HepG2 (cell line): ENCODE data around the gene LRIG1. TPM values are rescaled to one million over a fixed set of nuclear protein-coding genes. Genes with fewer than 3 reads are reported as not detected.

Experiments used
- FOSL1 ChIP-seq: sonication (generic); formaldehyde crosslinking; IDR thresholded peaks from 2 replicates; pipeline ENCODE4 v1.9.0; 2021; ENCODE audit warnings: missing genetic modification reagents, borderline replicate concordance
- FOXK1 ChIP-seq: sonication (generic); formaldehyde crosslinking; IDR thresholded peaks from 2 replicates; pipeline ENCODE4 v1.4.0; 2020; ENCODE audit warnings: low read depth, missing genetic modification reagents, borderline replicate concordance
- NFATC3 ChIP-seq: sonication (generic); formaldehyde crosslinking; IDR thresholded peaks from 2 replicates; pipeline ENCODE4 v1.5.1; 2020; ENCODE audit warnings: mild to moderate bottlenecking, missing genetic modification reagents
- NR2F2 ChIP-seq: IDR thresholded peaks from 2 replicates; pipeline ENCODE4 v1.6.1; 2012; ENCODE audit warnings: low read depth, inconsistent platforms, borderline replicate concordance
- PHF5A ChIP-seq: IDR thresholded peaks from one replicate; pipeline ENCODE4 v1.6.1; 2018; ENCODE audit warnings: low read depth, missing genetic modification reagents; ENCODE audit not compliant: unreplicated experiment
- POLR2G ChIP-seq: fragments of 200-400 bp; formaldehyde crosslinking; IDR thresholded peaks from 2 replicates; pipeline ENCODE4 v1.6.1; 2018; ENCODE audit warnings: mild to moderate bottlenecking, low read depth, low read length, moderate library complexity
- RAD21 ChIP-seq: fragments of 450-650 bp; formaldehyde crosslinking; IDR thresholded peaks from 2 replicates; pipeline ENCODE4 v1.5.0; 2020; ENCODE audit warnings: mild to moderate bottlenecking
- RBM39 ChIP-seq: fragments of 200-400 bp; formaldehyde crosslinking; IDR thresholded peaks from one replicate; pipeline ENCODE4 v1.6.1; 2018; ENCODE audit warnings: antibody characterized with exemption, mild to moderate bottlenecking, low read depth, low read length; ENCODE audit not compliant: poor library complexity, severe bottlenecking
- REXO4 ChIP-seq: sonication (generic); formaldehyde crosslinking; IDR thresholded peaks from 2 replicates; pipeline ENCODE4 v1.8.0; 2022; ENCODE audit warnings: missing genetic modification reagents, mild to moderate bottlenecking, borderline replicate concordance
- SMC3 ChIP-seq: IDR thresholded peaks from 2 replicates; pipeline ENCODE4 v1.6.1; 2011; ENCODE audit warnings: low read length, improper control_type of control experiment
- TAF1 ChIP-seq: sonication (generic); formaldehyde crosslinking; IDR thresholded peaks from 2 replicates; pipeline ENCODE4 v1.4.0; 2020; ENCODE audit warnings: missing genetic modification reagents
- ZNF446 ChIP-seq: sonication (generic); formaldehyde crosslinking; IDR thresholded peaks from 2 replicates; pipeline ENCODE4 v1.5.0; 2020; ENCODE audit warnings: mild to moderate bottlenecking, missing genetic modification reagents
- ZNF501 ChIP-seq: sonication (generic); formaldehyde crosslinking; IDR thresholded peaks from 2 replicates; pipeline ENCODE4 v1.5.1; 2020; ENCODE audit warnings: mild to moderate bottlenecking, moderate library complexity, missing genetic modification reagents
- polyA plus RNA-seq, 8 experiments: library from polyadenylated mRNA; depleted of rRNA in 3 of 8; stranded (reverse) in 7 of 8; unstranded in 1 of 8; fragments of >200 nt; fragmentation: Illumina TruSeq in 4 of 8; extraction: Trizol in 4 of 8; gene quantifications; 2 replicates each; pipeline versions ENCODE4 v1.2.1 to v1.2.3, GENCODE V29; 2011 to 2016; ENCODE audit warnings: low read depth in 4 of 8, missing spikeins in 1 of 8, mixed read lengths in 1 of 8; ENCODE audit not compliant: insufficient read depth in 1 of 8
- total RNA-seq, 5 experiments: library from RNA; depleted of rRNA; stranded (reverse); fragments of >200 nt; fragmentation: Illumina TruSeq; extraction: Trizol; gene quantifications; 2 replicates each; pipeline ENCODE4 v1.2.3, GENCODE V29; 2016; ENCODE audit warnings: low read depth in 1 of 5
- TF ChIP-seq, protein P1 (sequence below): sonication (generic); formaldehyde crosslinking; IDR thresholded peaks from 2 replicates; pipeline ENCODE4 v1.4.0; 2020; ENCODE audit warnings: missing genetic modification reagents
- TF ChIP-seq, protein P2 (sequence below): sonication (generic); formaldehyde crosslinking; IDR thresholded peaks from 2 replicates; pipeline ENCODE4 v1.8.1; 2022; ENCODE audit warnings: low read depth, mild to moderate bottlenecking, missing genetic modification reagents
- TF ChIP-seq, protein P3 (sequence below): IDR thresholded peaks from 2 replicates; pipeline ENCODE4 v1.6.1; 2016; ENCODE audit warnings: missing compliant biosample characterization, missing genetic modification reagents, borderline replicate concordance
- TF ChIP-seq, protein P4 (sequence below): conservative IDR thresholded peaks from 2 replicates; pipeline ENCODE4 v1.6.1; 2018; ENCODE audit warnings: missing genetic modification reagents
- TF ChIP-seq, protein P5 (sequence below): IDR thresholded peaks from 2 replicates; pipeline ENCODE4 v1.6.1; 2016; ENCODE audit warnings: low read depth, control low read depth
- TF ChIP-seq, protein P6 (sequence below): sonication (generic); formaldehyde crosslinking; IDR thresholded peaks from 2 replicates; pipeline ENCODE4 v1.8.0; 2022; ENCODE audit warnings: mild to moderate bottlenecking, missing genetic modification reagents, moderate library complexity

Gene LRIG1
- total and polyA plus RNA-seq, 2 of the 13 experiments (the other 11 are each of a cell fraction or from before 2014, with no cell fraction given): 17.8 to 24.8 TPM

DNA sequence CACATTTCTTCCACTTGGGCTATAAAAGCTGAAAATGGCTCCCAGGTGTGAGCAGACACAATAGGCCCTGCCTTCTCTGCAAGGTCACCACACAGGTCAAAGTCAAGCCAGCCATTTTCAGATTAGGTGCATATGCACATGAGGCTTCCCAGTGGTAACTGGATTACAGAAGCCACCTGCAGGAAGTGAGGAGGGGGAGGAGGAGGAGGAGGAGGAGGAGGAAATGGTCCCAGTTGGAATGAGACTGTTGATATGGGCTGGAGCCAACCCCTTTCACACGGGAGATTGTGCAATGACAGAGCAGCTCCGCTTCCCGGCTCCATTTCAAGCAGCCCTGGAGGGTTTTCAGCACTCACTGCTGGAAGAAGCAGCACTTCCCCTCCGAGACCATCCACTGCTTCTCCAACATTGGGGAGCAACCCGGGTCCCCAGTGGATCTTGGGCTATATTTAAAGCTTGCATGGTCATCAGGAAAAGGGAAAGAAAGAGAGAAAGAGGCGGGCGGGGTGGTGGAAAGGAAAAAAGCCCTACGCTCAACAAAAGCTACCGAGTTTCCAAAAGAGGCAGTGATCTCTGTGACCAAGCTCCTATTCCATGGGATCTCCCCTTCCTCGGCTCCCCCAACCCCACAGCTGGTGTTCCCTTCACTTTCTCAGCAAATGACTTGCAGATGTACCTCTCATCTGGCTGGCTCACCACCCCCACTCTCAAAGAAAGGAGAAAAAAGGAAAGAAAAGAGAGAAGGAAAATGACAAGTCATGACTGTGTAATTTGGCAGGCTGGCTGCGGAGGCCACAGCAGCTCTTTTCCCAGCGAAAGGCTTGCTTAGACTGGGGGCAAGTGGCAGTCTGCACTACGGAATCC lies 58.3 kb downstream of the LRIG1 start (continued):
- TF ChIP-seq, protein P1, sequence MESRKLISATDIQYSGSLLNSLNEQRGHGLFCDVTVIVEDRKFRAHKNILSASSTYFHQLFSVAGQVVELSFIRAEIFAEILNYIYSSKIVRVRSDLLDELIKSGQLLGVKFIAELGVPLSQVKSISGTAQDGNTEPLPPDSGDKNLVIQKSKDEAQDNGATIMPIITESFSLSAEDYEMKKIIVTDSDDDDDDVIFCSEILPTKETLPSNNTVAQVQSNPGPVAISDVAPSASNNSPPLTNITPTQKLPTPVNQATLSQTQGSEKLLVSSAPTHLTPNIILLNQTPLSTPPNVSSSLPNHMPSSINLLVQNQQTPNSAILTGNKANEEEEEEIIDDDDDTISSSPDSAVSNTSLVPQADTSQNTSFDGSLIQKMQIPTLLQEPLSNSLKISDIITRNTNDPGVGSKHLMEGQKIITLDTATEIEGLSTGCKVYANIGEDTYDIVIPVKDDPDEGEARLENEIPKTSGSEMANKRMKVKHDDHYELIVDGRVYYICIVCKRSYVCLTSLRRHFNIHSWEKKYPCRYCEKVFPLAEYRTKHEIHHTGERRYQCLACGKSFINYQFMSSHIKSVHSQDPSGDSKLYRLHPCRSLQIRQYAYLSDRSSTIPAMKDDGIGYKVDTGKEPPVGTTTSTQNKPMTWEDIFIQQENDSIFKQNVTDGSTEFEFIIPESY (CRISPR knock-in tag): no peak
- no peak for TF ChIP-seq ZNF446 (CRISPR knock-in tag)
- TF ChIP-seq, protein P2, sequence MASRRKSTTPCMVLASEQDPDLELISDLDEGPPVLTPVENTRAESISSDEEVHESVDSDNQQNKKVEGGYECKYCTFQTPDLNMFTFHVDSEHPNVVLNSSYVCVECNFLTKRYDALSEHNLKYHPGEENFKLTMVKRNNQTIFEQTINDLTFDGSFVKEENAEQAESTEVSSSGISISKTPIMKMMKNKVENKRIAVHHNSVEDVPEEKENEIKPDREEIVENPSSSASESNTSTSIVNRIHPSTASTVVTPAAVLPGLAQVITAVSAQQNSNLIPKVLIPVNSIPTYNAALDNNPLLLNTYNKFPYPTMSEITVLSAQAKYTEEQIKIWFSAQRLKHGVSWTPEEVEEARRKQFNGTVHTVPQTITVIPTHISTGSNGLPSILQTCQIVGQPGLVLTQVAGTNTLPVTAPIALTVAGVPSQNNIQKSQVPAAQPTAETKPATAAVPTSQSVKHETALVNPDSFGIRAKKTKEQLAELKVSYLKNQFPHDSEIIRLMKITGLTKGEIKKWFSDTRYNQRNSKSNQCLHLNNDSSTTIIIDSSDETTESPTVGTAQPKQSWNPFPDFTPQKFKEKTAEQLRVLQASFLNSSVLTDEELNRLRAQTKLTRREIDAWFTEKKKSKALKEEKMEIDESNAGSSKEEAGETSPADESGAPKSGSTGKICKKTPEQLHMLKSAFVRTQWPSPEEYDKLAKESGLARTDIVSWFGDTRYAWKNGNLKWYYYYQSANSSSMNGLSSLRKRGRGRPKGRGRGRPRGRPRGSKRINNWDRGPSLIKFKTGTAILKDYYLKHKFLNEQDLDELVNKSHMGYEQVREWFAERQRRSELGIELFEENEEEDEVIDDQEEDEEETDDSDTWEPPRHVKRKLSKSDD (CRISPR knock-in tag): no peak
- TF ChIP-seq FOXK1: no peak
- peak; percentile 49; the same call in 1 of the 2 replicates for TF ChIP-seq SMC3
- no peak for TF ChIP-seq ZNF501 (CRISPR knock-in tag)
- TF ChIP-seq TAF1 (CRISPR knock-in tag): no peak
- no peak for TF ChIP-seq NFATC3 (CRISPR knock-in tag)
- no peak for TF ChIP-seq FOSL1 (CRISPR knock-in tag)
- no peak for TF ChIP-seq POLR2G
- no peak for TF ChIP-seq PHF5A (CRISPR knock-in tag)
- no peak for TF ChIP-seq RAD21 (CRISPR knock-in tag)
- TF ChIP-seq, protein P3, sequence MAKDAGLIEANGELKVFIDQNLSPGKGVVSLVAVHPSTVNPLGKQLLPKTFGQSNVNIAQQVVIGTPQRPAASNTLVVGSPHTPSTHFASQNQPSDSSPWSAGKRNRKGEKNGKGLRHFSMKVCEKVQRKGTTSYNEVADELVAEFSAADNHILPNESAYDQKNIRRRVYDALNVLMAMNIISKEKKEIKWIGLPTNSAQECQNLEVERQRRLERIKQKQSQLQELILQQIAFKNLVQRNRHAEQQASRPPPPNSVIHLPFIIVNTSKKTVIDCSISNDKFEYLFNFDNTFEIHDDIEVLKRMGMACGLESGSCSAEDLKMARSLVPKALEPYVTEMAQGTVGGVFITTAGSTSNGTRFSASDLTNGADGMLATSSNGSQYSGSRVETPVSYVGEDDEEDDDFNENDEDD (CRISPR knock-in tag): 0 out of 2 replicates have a peak, but pooled peaks have one; percentile 10
- TF ChIP-seq, protein P4, sequence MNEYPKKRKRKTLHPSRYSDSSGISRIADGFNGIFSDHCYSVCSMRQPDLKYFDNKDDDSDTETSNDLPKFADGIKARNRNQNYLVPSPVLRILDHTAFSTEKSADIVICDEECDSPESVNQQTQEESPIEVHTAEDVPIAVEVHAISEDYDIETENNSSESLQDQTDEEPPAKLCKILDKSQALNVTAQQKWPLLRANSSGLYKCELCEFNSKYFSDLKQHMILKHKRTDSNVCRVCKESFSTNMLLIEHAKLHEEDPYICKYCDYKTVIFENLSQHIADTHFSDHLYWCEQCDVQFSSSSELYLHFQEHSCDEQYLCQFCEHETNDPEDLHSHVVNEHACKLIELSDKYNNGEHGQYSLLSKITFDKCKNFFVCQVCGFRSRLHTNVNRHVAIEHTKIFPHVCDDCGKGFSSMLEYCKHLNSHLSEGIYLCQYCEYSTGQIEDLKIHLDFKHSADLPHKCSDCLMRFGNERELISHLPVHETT (CRISPR knock-in tag): no peak
- TF ChIP-seq, protein P5, sequence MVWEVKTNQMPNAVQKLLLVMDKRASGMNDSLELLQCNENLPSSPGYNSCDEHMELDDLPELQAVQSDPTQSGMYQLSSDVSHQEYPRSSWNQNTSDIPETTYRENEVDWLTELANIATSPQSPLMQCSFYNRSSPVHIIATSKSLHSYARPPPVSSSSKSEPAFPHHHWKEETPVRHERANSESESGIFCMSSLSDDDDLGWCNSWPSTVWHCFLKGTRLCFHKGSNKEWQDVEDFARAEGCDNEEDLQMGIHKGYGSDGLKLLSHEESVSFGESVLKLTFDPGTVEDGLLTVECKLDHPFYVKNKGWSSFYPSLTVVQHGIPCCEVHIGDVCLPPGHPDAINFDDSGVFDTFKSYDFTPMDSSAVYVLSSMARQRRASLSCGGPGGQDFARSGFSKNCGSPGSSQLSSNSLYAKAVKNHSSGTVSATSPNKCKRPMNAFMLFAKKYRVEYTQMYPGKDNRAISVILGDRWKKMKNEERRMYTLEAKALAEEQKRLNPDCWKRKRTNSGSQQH (CRISPR knock-in tag): peak; percentile 52; the same call in 1 of the 2 replicates
- TF ChIP-seq, protein P6, sequence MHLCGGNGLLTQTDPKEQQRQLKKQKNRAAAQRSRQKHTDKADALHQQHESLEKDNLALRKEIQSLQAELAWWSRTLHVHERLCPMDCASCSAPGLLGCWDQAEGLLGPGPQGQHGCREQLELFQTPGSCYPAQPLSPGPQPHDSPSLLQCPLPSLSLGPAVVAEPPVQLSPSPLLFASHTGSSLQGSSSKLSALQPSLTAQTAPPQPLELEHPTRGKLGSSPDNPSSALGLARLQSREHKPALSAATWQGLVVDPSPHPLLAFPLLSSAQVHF: no peak
- TF ChIP-seq NR2F2: no peak
- TF ChIP-seq RBM39: no peak
- no peak for TF ChIP-seq REXO4 (CRISPR knock-in tag)
